Body of pancreas (tissue), 4 donors: ENCODE data around the gene GLIS1. TPM values are rescaled to one million over a fixed set of nuclear protein-coding genes. Genes with fewer than 3 reads are reported as not detected.
A peak's percentile ranks its signal among the peaks of the same experiment; 100 is the strongest.

Source experiments
- ATAC-seq: fragments of 150-250 bp; one replicate; pipeline ENCODE4 v1.9.1; 2016
- DNase-seq, 4 donors: peaks; one replicate each; pipeline ENCODE4 v3.0.0-alpha.2; 2019
- H3K27ac ChIP-seq, 4 donors: fragments of 200-600 bp; sonication (generic); 1 replicate in 3 of 4; 2 replicates in 1 of 4; pipeline versions ENCODE4 v1.5.1 to v1.6.1; 2016 to 2019; ENCODE audit warnings: mild to moderate bottlenecking in 1 of 4, mixed read lengths in 1 of 4, moderate library complexity in 1 of 4
- H3K27me3 ChIP-seq, 2 donors: fragments of 200-600 bp; sonication (generic); one replicate each; pipeline ENCODE4 v1.6.0; 2016; ENCODE audit warnings: mild to moderate bottlenecking in 1 of 2
- H3K36me3 ChIP-seq, 2 donors: fragments of 200-600 bp; sonication (generic); replicated peaks in 1 of 2; 2 replicates each; pipeline ENCODE4 v1.5.1; 2016; ENCODE audit warnings: low read depth in 2 of 2; ENCODE audit not compliant: insufficient read depth in 1 of 2
- H3K4me1 ChIP-seq: fragments of 200-600 bp; sonication (generic); one replicate; pipeline ENCODE4 v1.6.0; 2016
- H3K4me3 ChIP-seq, 2 donors: fragments of 200-600 bp; sonication (generic); 1 replicate in 1 of 2; 2 replicates in 1 of 2; pipeline ENCODE4 v1.5.1; 2016 to 2019
- H3K9me3 ChIP-seq, 3 donors: fragments of 200-600 bp; sonication (generic); 1 replicate in 2 of 3; 2 replicates in 1 of 3; pipeline ENCODE4 v1.5.1; 2016
- POLR2A ChIP-seq, 3 donors: fragments of 450-650 bp; IDR thresholded peaks; one replicate each; pipeline ENCODE4 v1.6.1; 2016; ENCODE audit warnings: antibody characterized with exemption in 3 of 3, mild to moderate bottlenecking in 2 of 3
- WGBS, 2 donors: methylation state at CpG; one replicate each; pipeline ENCODE4 v1.1.5; 2017; 5-methylcytosine and 5-hydroxymethylcytosine counted together
- intact Hi-C: fragments of 100-400 bp; cut with DNase I; formaldehyde crosslinking; loops from one replicate; pipeline ENCODE4 v1.15.1; 2023
- total RNA-seq, 2 donors: library from RNA; depleted of rRNA; stranded (reverse); fragments of >200 nt; gene quantifications; one replicate each; pipeline ENCODE4 v1.1.0, GENCODE V29; 2016
- TF ChIP-seq, protein P1 (sequence below), 7 experiments: fragments of 450-650 bp in 4 of 7; fragments of 200-600 bp in 3 of 7; sonication (generic) in 3 of 7; IDR thresholded peaks; one replicate each; pipeline ENCODE4 v1.5.1; 2016 to 2019; ENCODE audit warnings: antibody characterized with exemption in 7 of 7

Gene GLIS1
- total RNA-seq, 2 donors from 2014 or later, result 0.33 TPM; not detected in 1

DNA sequence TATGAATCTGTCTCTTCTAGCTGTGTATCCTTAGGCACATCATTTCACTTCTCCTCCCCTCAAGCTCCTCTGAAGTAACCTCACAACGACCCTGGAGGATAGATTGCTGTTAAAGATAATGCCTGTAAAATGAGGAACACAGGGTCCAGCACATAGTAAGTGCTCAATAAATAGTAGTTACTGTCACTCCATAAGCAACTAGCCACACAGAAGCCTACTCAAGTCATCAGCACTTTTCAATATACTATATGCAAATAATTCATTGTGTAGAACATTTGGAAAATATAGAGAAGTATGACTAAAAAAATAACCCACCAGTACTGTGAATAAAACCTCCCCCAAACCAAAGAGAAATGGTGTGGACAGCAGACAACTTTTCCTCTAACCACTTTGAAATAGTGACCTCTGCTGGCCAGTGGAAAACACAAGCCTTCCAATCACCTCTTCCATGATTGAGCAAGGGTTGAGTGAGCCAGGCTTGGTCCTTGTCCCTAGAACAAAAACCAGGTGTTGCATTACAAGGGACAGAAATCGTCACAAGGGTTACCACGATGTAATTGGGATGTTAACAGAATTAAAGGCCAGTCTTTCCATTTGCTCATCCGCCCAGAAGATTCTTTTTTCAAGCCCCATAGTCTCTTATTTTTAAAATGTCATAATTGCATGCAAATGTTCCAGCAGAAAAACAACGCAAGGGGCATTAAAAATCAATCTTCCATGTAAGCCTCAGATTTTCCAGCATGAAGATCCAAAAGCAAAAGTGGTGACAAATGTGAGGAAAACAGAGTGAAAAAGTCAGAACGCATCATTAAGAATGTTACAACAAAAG is 15.7 kb upstream of the GLIS1 start:
- WGBS, 2 donors, result 47 to 51% methylated on average over 6 of the region's 6 CpGs
- Histone ChIP-seq H3K4me1 (no peaks in the 10 kb centered on the region), H3K27ac (no peak overlapping the region), H3K4me3 (no peak overlapping the region), H3K9me3 (no peaks in the 10 kb centered on the region), H3K27me3 (no peaks in the 10 kb centered on the region), H3K36me3 (no peaks in the 10 kb centered on the region)
- ATAC-seq (no peak), DNase-seq (peak; percentile 29 to 52 (median 38))
- TF ChIP-seq POLR2A (IDR thresholded peaks at IDR 0.05), result no peak
- TF ChIP-seq, protein P1, sequence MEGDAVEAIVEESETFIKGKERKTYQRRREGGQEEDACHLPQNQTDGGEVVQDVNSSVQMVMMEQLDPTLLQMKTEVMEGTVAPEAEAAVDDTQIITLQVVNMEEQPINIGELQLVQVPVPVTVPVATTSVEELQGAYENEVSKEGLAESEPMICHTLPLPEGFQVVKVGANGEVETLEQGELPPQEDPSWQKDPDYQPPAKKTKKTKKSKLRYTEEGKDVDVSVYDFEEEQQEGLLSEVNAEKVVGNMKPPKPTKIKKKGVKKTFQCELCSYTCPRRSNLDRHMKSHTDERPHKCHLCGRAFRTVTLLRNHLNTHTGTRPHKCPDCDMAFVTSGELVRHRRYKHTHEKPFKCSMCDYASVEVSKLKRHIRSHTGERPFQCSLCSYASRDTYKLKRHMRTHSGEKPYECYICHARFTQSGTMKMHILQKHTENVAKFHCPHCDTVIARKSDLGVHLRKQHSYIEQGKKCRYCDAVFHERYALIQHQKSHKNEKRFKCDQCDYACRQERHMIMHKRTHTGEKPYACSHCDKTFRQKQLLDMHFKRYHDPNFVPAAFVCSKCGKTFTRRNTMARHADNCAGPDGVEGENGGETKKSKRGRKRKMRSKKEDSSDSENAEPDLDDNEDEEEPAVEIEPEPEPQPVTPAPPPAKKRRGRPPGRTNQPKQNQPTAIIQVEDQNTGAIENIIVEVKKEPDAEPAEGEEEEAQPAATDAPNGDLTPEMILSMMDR (IDR thresholded peaks at IDR 0.05), result peak; percentile 43 to 64 (median 50)
- intact Hi-C loops, result loop anchor here (5.0 kb wide), 1 partner anchor 272 kb away; no protein-coding TSS in a partner anchor

DNA sequence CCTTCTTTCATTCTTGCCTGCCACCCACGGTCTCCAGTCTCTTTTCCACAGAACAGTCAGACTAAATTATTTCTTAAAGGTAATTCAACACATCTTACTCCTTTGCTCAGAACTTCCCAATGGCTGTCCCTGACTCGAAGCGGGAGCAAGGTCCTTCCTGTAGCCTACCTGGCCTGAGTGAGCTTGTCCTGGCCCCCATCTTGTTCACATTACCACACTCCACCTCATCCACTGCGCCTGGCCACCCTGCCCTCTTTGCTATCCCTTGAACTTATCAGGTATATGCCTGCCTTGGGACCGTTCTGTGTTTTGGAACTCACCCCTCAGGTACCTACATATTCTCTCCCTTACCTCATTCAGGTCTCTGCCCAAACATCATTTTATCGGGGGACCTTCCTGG is 13.3 kb upstream of the GLIS1 start:
- Histone ChIP-seq H3K9me3 (no peaks in the 10 kb centered on the region), H3K4me1 (no peaks in the 10 kb centered on the region), H3K4me3 (no peak overlapping the region), H3K27me3 (no peaks in the 10 kb centered on the region), H3K27ac (no peak overlapping the region), H3K36me3 (no peaks in the 10 kb centered on the region)
- ATAC-seq, result no peak
- no peak for DNase-seq
- TF ChIP-seq, protein P1 (IDR thresholded peaks at IDR 0.05), result no peak
- no peak for TF ChIP-seq POLR2A (IDR thresholded peaks at IDR 0.05)
- WGBS, 2 donors, result 71 to 80% methylated on average over 6 of the region's 6 CpGs
- intact Hi-C loops, result no loop called here

DNA sequence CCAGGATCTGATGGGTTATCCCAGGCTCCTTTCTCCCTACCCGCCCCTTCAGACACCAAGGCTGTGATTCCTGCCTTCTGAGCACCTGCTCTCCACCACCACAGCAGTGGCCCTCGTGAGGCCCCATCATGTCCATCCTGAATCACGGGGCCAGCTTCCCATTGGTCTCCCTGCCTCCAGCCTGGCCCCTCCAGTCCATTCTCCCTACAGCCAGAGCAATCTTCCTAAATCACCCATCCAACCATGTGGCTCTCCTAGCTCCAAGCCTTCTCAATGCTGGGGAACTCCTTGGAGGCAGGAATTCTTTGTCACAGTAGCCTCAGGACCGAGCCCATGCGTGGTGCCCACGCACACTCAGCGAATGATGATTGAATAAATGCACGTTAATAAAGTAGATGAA is 8.9 kb upstream of the GLIS1 start:
- DNase-seq (no peak), ATAC-seq (no peak)
- intact Hi-C loops, result no loop called here
- no peaks in the 10 kb centered on the region for H3K4me1 ChIP-seq
- no peaks in the 10 kb centered on the region for H3K36me3 ChIP-seq
- H3K9me3 ChIP-seq, result no peaks in the 10 kb centered on the region
- no peaks in the 10 kb centered on the region for H3K27me3 ChIP-seq
- H3K27ac ChIP-seq, result no peak overlapping the region
- TF ChIP-seq POLR2A (IDR thresholded peaks at IDR 0.05), result no peak
- TF ChIP-seq, protein P1 (IDR thresholded peaks at IDR 0.05), result no peak
- no peak overlapping the region for H3K4me3 ChIP-seq
- WGBS, 2 donors, result 80 to 81% methylated on average over 8 of the region's 8 CpGs

DNA sequence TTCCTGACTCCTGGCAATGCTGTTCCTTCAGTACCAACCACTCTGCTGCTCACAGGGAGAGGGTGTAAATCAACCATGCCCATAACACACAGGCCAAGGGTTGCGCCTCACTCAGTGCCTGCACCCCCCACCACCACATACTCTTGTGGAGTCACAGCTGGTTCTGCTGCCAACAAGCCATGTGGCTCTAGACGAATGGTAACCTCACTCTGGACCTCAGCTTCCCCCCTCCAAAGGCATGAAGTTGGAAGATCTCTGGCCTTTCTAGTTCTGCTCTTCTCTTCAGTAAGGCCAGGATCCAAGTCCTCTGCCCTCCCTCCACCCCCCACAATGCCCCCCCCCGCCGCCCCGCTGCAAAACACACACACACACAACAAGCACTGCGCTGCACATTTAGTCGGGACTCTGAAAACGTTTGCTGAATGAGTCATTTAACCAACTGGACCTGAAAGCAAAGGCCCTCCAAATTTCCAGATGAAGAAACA is 1.7 kb upstream of the GLIS1 start:
- Histone ChIP-seq H3K4me1 (peaks cover 22% of the 10 kb centered on the region), H3K36me3 (no peaks in the 10 kb centered on the region), H3K27me3 (peaks cover 3 to 14% of the 10 kb centered on the region in 2 donors), H3K27ac (no peak overlapping the region), H3K4me3 (no peak overlapping the region), H3K9me3 (no peaks in the 10 kb centered on the region)
- no peak for TF ChIP-seq POLR2A (IDR thresholded peaks at IDR 0.05)
- TF ChIP-seq, protein P1 (IDR thresholded peaks at IDR 0.05), result no peak
- intact Hi-C loops, result no loop called here
- WGBS, 2 donors, result 62 to 65% methylated on average over 7 to 8 of the region's 8 CpGs
- no peak for ATAC-seq
- no peak for DNase-seq
